AG09319 (cell line): ENCODE results near the gene TXNRD3.

Experiments
- DNase-seq: peaks from one replicate; pipeline ENCODE4 v3.0.0-alpha.2; 2010; ENCODE audit warnings: low read depth; ENCODE audit errors: extremely low read depth
- TF ChIP-seq, protein P1 (sequence below): IDR thresholded peaks from 2 replicates; pipeline ENCODE4 v1.5.1; 2011; ENCODE audit warnings: low read depth, mild to moderate bottlenecking, inconsistent platforms, low read length, moderate library complexity

Gene TXNRD3

DNA sequence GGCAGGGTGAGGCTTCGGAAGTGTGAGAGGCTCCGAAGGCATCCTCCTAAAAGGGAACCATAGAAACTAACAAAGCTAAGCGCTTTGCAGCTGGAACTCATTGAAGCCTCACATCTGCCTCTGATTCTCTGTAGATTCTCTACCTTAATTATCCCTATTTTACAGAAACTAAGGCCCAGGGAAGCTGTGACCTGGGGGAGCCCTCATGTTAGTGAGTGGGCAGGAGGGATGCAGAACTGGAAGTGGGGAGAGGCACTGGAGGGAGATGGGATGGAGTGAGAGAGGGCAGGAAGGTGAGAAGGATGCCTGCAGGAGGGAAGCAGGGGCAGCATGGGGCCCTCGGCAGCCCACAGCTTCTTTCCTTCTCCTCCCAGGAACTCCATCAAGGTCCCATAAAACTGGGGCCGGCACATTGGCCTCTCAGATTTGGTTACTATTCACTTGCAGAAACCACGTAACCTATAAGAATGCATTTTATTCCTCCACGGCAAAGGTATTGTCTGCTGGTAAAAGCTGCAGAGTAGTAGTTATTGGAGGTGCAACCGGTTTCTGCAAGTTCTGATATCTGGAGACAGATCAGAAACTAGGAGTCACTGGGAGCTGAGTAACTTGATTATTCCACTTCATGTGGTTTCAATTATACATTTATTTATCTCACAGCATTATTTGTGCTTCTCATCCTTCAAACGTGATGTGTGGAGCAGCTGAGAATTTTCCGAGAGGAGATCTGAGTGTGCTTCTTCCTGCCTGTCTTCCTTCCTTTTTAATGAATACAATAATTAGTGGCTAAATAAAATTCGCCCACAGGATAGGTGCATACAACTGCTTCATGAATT, 25.1 kb upstream of the TXNRD3 start:
- DNase-seq, result no peak
- TF ChIP-seq, protein P1, sequence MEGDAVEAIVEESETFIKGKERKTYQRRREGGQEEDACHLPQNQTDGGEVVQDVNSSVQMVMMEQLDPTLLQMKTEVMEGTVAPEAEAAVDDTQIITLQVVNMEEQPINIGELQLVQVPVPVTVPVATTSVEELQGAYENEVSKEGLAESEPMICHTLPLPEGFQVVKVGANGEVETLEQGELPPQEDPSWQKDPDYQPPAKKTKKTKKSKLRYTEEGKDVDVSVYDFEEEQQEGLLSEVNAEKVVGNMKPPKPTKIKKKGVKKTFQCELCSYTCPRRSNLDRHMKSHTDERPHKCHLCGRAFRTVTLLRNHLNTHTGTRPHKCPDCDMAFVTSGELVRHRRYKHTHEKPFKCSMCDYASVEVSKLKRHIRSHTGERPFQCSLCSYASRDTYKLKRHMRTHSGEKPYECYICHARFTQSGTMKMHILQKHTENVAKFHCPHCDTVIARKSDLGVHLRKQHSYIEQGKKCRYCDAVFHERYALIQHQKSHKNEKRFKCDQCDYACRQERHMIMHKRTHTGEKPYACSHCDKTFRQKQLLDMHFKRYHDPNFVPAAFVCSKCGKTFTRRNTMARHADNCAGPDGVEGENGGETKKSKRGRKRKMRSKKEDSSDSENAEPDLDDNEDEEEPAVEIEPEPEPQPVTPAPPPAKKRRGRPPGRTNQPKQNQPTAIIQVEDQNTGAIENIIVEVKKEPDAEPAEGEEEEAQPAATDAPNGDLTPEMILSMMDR, result no peak

GRCh38 chr3:126679318-126679751, 24.4 kb upstream of the TXNRD3 start:
- DNase-seq, result peak; percentile 37
- TF ChIP-seq, protein P1, result peak; percentile 89

DNA sequence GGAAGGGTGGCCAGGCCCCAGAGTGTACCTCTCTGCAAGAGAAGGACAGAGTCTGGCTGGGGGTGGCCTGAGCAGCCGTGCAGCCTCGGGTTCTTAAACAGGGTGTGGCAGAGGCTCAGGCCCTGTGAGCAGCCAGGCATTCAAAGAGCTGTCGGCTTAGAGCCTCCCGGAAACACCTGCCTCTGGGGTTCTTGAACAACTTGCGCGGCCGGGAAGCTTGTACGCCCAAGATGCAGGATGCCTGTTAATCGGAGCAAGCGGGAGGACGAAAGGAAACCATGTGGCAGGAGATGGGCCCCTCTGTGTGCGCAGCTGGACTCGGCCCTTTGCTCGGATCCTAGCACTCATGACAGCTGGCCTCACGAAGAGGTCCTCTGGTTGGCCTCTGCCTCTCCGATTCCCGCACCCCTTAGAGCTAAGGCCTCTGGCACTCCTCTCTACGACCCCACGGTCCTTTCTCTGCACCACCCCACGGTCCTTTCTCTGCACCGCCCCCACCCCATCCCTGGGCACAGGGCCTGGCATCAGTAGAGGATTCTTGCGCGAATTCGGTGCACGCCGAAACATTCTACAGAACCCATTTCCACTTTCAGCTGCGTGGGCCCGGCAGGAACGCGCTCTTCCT, 23.9 kb upstream of the TXNRD3 start:
- no peak for DNase-seq
- TF ChIP-seq, protein P1, result no peak

- TF ChIP-seq, protein P1, result no peak
- no peak for DNase-seq
These were observed 23.1 kb upstream of the TXNRD3 start for GRCh38 chr3:126677862-126678503.

DNA sequence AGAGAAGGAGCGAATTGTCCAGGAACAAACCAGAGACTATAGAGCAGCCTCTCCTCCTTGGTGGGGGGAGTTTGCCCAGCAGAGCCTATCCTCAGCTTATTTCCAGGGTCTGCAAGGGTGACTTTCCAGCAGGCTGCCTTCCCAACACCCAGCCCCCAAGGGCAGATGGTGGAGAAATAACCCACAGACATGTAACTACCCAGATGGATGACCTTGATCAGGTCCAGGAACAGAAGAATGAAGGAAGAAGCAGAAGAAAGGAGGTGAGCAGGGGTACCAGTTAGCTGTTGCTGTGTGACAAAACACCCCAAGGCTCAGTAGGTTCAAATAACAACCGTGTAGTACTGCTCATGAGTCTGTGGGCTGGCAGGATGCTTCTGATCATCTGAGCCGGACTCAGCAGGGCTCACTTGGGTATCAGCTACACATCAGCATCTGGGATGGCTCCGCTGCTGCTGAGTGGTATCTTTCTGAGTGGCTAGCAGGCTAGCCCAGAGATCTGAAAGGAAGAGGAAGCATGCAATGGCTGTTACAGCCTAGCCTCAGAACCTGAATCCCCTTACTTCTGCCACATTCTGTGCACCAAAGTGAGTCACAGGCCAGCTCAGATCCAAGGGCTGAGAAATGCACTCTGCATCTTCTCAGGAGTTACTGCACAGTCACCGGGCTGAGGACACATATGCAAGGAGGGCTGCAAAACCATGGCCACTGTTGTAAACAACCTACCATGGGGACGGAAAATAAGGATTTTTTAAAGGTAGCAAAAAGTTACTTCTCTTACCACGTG, 22.2 kb upstream of the TXNRD3 start:
- TF ChIP-seq, protein P1, result no peak
- no peak for DNase-seq

DNA sequence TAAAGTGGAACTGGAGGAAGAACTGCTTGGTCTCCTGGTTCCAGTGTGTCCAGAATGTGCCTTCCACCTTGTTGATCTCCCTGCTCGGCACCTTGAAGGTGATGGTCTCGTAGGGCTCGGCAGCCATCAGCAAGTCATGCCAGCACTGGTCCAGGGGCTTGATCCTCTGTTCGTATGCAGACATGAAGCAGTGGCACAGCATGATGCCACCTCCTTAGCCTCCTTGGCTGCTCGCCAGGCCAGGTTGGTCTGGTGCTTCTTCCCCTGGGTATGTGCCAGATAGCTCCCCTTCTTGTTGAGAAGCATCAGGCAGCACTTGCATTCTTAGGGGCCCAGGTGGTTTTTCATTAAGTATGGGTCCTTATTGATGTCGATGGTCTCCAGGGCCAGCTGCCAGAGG, 17.8 kb upstream of the TXNRD3 start:
- DNase-seq, result no peak
- TF ChIP-seq, protein P1, result no peak
